Stimulated activated naive CD8-positive, alpha-beta T cell treated with anti-CD3 and anti-CD28 coated beads, Interleukin-15, Interleukin-2, amounts not matched to agents 100 U/mL and 50 U/mL, for 24 hours (primary cell): ENCODE measurements around the gene TATDN3.
"Not testable (repeated sequence)": the region's sequence is repeated elsewhere in the genome, so short reads cannot be mapped to it uniquely, and the experiment has no call there.

ENCODE experiments used
- ATAC-seq: fragments of 150-1000 bp; cut with Tn5 transposase; one replicate; pipeline ENCODE4 v1.10.0; 2021
- DNase-seq: peaks from one replicate; pipeline ENCODE4 v3.0.0; 2021

Gene TATDN3

GRCh38 chr1:212791676-212792395 is at the start of gene TATDN3, which contains the start of gene NSL1:
Gene TATDN3, plus strand, starts transcription at chr1:212791894. Its CDS starts 28 bp downstream, at chr1:212791922.
Gene NSL1, minus strand, starts transcription at chr1:212791777. Its CDS starts 14 bp downstream, at chr1:212791763.
- DNase-seq, result peak; percentile 97
- ATAC-seq, result peak; percentile 96

GRCh38 chr1:212743901-212744475 is 47.7 kb upstream of the TATDN3 start:
- DNase-seq, result no peak
- ATAC-seq, result no peak

GRCh38 chr1:212745303-212745702 is 46.4 kb upstream of the TATDN3 start:
- no peak for DNase-seq
- no peak for ATAC-seq

GRCh38 chr1:212746546-212746945 is 45.1 kb upstream of the TATDN3 start:
- no peak for ATAC-seq
- no peak for DNase-seq

- DNase-seq (no peak), ATAC-seq (peak; percentile 23)
These were observed 41.7 kb upstream of the TATDN3 start for GRCh38 chr1:212749821-212750535.

GRCh38 chr1:212752252-212752933 is 39.3 kb upstream of the TATDN3 start:
- ATAC-seq (peak; percentile 21), DNase-seq (no peak)

- DNase-seq, result no peak
- peak; percentile 48 for ATAC-seq
These were observed 38.7 kb upstream of the TATDN3 start for GRCh38 chr1:212752934-212753497.

- ATAC-seq, result no peak
- no peak for DNase-seq
These were observed 37.9 kb upstream of the TATDN3 start for GRCh38 chr1:212753749-212754148.

- no peak for ATAC-seq
These were observed 37.5 kb upstream of the TATDN3 start for GRCh38 chr1:212754193-212754592.

GRCh38 chr1:212754680-212755079 is 37.0 kb upstream of the TATDN3 start:
- ATAC-seq (no peak), DNase-seq (no peak)

More at GRCh38 chr1:212754193-212754592, 37.5 kb upstream of the TATDN3 start:
- DNase-seq, result no peak

- DNase-seq (no peak), ATAC-seq (peak; percentile 11)
These were observed 32.0 kb upstream of the TATDN3 start for GRCh38 chr1:212759683-212760082.

GRCh38 chr1:212760126-212760823 is 31.4 kb upstream of the TATDN3 start:
- peak; percentile 92 for ATAC-seq
- DNase-seq, result peak; percentile 70

GRCh38 chr1:212762234-212762633 is 29.5 kb upstream of the TATDN3 start:
- DNase-seq, result no peak
- no peak for ATAC-seq

GRCh38 chr1:212762839-212763238 is 28.9 kb upstream of the TATDN3 start:
- DNase-seq (no peak), ATAC-seq (no peak)

GRCh38 chr1:212764718-212765281 is 26.9 kb upstream of the TATDN3 start:
- DNase-seq, ATAC-seq: not testable (repeated sequence)

GRCh38 chr1:212766825-212767224 is 24.9 kb upstream of the TATDN3 start:
- not testable (repeated sequence) for ATAC-seq, DNase-seq

GRCh38 chr1:212769459-212770167 is 22.1 kb upstream of the TATDN3 start:
- peak; percentile 88 for ATAC-seq
- DNase-seq, result no peak

GRCh38 chr1:212771341-212771740 is 20.4 kb upstream of the TATDN3 start:
- no peak for ATAC-seq

GRCh38 chr1:212773011-212773410 is 18.7 kb upstream of the TATDN3 start:
- ATAC-seq, result no peak
- DNase-seq, result no peak

More at GRCh38 chr1:212771341-212771740, 20.4 kb upstream of the TATDN3 start:
- DNase-seq, result no peak

GRCh38 chr1:212774584-212774983 is 17.1 kb upstream of the TATDN3 start:
- DNase-seq, result no peak
- ATAC-seq, result peak; percentile 51
